ENCODE data around the gene DCTN4. TPM values are rescaled to one million over a fixed set of nuclear protein-coding genes. Genes with fewer than 3 reads are reported as not detected.
"Not testable (repeated sequence)": the region's sequence is repeated elsewhere in the genome, so short reads cannot be mapped to it uniquely, and the experiment has no call there.

Gene DCTN4
- total RNA-seq, 4 donors from 2014 or later: 65.4 to 78.5 (median 72.8) TPM

DNA sequence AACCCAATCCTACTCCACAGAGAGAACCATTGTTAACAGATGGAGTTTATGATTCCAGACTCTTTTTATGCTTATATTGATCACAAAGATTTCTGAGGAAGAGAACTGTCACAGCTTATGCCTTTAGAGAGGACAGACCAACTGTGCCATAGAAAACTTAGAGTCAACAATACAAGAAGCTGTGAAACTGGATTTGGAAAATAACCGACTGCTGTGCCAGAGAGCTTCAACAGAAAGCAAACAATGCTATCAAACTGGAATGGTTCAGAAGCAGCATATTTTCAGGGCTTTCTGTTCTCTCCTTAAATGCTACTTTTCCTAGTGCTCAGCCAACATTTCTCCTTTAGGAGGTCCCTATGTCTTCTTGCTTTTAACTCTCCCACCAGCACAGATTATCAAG, 5.0 kb downstream of the DCTN4 start:
- Histone ChIP-seq H3K4me3 (replicated peaks in 1 of 3) (no peak overlapping the region), H3K27ac (no peak overlapping the region), H3K36me3 (peaks cover 11 to 22% of the 10 kb centered on the region in 2 donors), H3K27me3 (no peaks in the 10 kb centered on the region), H3K9me3 (no peaks in the 10 kb centered on the region), H3K4me1 (peaks cover 16 to 21% of the 10 kb centered on the region in 2 donors)
- intact Hi-C loops (cut with DNase I): no loop called here
- 93 to 94% methylated on average over 1 of the region's 1 CpG for WGBS, 2 donors
- no peak for TF ChIP-seq POLR2A (IDR thresholded peaks at IDR 0.05)
- TF ChIP-seq, protein P1, sequence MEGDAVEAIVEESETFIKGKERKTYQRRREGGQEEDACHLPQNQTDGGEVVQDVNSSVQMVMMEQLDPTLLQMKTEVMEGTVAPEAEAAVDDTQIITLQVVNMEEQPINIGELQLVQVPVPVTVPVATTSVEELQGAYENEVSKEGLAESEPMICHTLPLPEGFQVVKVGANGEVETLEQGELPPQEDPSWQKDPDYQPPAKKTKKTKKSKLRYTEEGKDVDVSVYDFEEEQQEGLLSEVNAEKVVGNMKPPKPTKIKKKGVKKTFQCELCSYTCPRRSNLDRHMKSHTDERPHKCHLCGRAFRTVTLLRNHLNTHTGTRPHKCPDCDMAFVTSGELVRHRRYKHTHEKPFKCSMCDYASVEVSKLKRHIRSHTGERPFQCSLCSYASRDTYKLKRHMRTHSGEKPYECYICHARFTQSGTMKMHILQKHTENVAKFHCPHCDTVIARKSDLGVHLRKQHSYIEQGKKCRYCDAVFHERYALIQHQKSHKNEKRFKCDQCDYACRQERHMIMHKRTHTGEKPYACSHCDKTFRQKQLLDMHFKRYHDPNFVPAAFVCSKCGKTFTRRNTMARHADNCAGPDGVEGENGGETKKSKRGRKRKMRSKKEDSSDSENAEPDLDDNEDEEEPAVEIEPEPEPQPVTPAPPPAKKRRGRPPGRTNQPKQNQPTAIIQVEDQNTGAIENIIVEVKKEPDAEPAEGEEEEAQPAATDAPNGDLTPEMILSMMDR (IDR thresholded peaks at IDR 0.05): no peak
- no peak for DNase-seq

DNA sequence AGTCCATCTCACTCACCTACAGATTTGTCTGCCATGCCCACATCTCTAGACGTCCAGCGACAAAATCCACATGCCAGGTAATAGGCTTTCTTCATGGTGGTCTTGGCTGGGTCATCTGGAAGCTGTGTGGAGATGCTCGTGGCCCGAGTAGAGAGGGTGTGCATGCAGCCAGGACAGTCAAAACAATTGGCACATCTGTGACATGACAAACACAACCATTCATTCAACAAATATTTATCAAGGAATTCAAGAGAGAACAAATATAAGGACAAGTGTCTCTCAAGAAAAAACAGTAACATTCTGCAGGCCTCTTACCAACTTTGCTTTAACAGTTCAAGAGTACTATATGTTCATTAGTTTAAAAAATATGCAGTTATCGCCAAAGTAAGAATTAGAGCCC, 5.4 kb downstream of the DCTN4 start:
- Histone ChIP-seq H3K27ac (no peak overlapping the region), H3K4me1 (peaks cover 16 to 21% of the 10 kb centered on the region in 2 donors), H3K36me3 (peaks cover 11 to 22% of the 10 kb centered on the region in 2 donors), H3K9me3 (no peaks in the 10 kb centered on the region), H3K4me3 (replicated peaks in 1 of 3) (no peak overlapping the region), H3K27me3 (no peaks in the 10 kb centered on the region)
- DNase-seq: no peak
- TF ChIP-seq, protein P1 (IDR thresholded peaks at IDR 0.05): no peak
- TF ChIP-seq POLR2A (IDR thresholded peaks at IDR 0.05): no peak
- WGBS, 2 donors: 91 to 92% methylated on average over 5 of the region's 5 CpGs
- intact Hi-C loops (cut with DNase I): no loop called here

DNA sequence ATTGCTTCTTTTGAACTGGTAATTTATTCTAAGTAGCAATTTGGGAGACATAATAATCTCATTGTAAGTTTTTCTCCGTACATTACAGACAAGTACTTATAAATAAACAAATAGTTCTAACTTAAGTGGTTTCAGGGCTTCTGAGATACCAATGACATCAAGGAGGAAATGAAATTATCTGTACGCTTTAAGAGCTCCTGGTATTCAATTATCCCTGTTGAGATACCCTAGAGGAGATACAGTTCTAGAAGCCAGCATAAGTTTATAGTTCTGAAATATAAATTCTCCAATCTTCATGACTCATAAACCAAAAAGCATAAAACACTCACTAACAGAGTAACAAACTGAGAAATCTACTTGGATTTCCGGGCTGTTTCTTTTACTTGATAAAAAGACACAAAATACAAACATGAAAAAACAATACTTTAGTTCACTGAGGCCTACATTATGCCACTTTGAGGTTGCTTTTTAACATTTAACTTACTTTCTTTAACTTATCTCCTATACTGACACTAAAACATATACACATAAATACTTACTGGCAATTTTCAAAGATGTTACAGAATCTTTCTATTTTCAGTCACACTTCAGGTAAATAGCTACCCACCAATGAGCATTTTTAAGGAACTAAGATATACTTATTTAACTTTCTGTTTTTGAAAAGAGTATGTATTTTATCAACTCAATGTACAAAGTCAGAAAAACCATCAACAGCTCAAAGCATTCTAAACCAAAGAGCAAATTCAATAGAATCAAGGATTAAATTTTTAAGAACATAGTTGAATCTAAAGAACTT, 7.5 kb downstream of the DCTN4 start:
- Histone ChIP-seq H3K4me3 (replicated peaks in 1 of 3) (no peak overlapping the region), H3K36me3 (peaks cover 11 to 22% of the 10 kb centered on the region in 2 donors)

DNA sequence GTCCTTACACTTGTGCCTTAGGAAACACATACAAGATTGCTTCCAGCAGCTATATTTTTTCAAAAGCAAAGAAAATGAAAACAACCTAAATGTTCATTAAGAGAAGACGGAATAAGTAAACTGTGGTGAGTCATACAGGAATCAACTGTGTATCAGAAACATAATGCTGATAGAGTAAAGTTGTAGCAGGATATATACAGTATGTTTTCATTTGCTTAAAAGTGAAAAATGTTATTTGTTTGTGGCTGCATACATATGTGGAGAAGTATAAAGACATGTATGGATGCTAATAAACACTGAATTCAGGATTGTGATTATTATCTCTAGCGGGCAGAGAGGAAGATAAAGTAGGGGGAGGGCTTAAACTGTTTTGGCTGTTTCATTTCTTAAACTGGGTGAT, 8.3 kb downstream of the DCTN4 start:
- Histone ChIP-seq H3K27ac (no peak overlapping the region), H3K4me1 (peaks cover 4 to 6% of the 10 kb centered on the region in 2 donors), H3K4me3 (replicated peaks in 1 of 3) (no peak overlapping the region), H3K27me3 (no peaks in the 10 kb centered on the region), H3K36me3 (peaks cover 11 to 22% of the 10 kb centered on the region in 2 donors), H3K9me3 (no peaks in the 10 kb centered on the region)
- DNase-seq: no peak
- intact Hi-C loops (cut with DNase I): no loop called here
- TF ChIP-seq, protein P1 (IDR thresholded peaks at IDR 0.05): no peak
- TF ChIP-seq POLR2A (IDR thresholded peaks at IDR 0.05): no peak
- 85 to 89% methylated on average over 2 of the region's 2 CpGs for WGBS, 2 donors

More for the DNA sequence above, 7.5 kb downstream of the DCTN4 start:
- Histone ChIP-seq H3K27ac (no peak overlapping the region), H3K4me1 (peaks cover 4 to 6% of the 10 kb centered on the region in 2 donors), H3K27me3 (no peaks in the 10 kb centered on the region), H3K9me3 (no peaks in the 10 kb centered on the region)
- DNase-seq: no peak
- WGBS, 2 donors: 74 to 78% methylated on average over 3 of the region's 3 CpGs
- TF ChIP-seq, protein P1 (IDR thresholded peaks at IDR 0.05): no peak
- no peak for TF ChIP-seq POLR2A (IDR thresholded peaks at IDR 0.05)
- intact Hi-C loops (cut with DNase I): no loop called here

DNA sequence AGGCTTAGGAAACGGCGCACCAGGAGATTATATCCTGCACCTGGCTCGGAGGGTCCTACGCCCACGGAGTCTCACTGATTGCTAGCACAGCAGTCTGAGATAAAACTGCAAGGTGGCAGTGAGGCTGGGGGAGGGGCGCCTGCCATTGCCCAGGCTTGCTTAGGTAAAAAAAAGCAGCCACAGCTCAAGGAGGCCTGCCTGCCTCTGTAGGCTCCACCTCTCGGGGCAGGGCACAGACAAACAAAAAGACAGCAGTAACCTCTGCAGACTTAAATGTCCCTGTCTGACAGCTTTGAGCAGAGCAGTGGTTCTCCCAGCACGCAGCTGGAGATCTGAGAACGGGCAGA, 15.7 kb downstream of the DCTN4 start:
- H3K27me3 ChIP-seq; H3K9me3 ChIP-seq; intact Hi-C loops (cut with DNase I); H3K27ac ChIP-seq; H3K4me3 ChIP-seq (replicated peaks in 1 of 3); DNase-seq; H3K4me1 ChIP-seq; H3K36me3 ChIP-seq: not testable (repeated sequence)
- WGBS, 2 donors: 86 to 93% methylated on average over 7 to 9 of the region's 9 CpGs

DNA sequence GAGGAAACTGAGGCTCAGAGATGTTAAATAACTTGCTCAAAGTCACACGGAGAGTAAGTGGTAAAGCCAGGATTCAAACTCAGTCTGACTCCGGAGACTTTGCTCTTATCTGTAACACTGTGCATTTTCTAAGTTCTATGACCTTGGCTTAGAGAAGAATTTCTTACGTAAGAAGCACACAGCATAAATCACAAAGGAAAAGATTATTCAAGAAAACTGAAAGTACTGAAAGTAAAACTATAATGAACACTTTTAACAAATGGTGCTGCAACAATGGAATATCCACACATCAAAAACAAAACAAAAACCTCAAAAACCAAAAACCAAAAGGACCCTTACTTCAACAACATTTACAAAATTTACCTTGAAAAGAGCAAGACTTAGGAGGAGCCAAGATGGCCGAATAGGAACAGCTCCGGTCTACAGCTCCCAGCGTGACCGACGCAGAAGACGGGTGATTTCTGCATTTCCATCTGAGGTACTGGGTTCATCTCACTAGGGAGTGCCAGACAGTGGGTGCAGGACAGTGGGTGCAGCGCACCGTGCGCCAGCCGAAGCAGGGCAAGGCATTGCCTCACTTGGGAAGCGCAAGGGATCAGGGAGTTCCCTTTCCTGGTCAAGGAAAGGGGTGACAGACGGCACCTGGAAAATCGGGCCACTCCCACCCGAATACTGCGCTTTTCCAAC, 16.2 kb downstream of the DCTN4 start:
- H3K36me3 ChIP-seq; H3K4me1 ChIP-seq; H3K4me3 ChIP-seq (replicated peaks in 1 of 3); H3K27me3 ChIP-seq; H3K9me3 ChIP-seq; DNase-seq; intact Hi-C loops (cut with DNase I); H3K27ac ChIP-seq: not testable (repeated sequence)
- WGBS, 2 donors: 94% methylated on average over 18 of the region's 18 CpGs

Measured in thyroid gland (tissue), 4 donors.